Trophoblast cell (in vitro differentiated cells and primary cell): Measurements from ENCODE around the gene BAIAP2L1.
A peak's percentile ranks its signal among the peaks of the same experiment; 100 is the strongest.

Source experiments
- DNase-seq, 2 donors: peaks; one replicate each; pipeline ENCODE4 v3.0.0-alpha.2; 2016
- H2AFZ ChIP-seq: 2 replicates; pipeline ENCODE4 v1.6.1; 2013; ENCODE audit warnings: low read length, moderate library complexity, mild to moderate bottlenecking; ENCODE audit not compliant: insufficient read depth, poor library complexity
- H2AK5ac ChIP-seq: 2 replicates; pipeline ENCODE4 v1.6.1; 2013; ENCODE audit warnings: mild to moderate bottlenecking, low read length
- H2BK120ac ChIP-seq: 2 replicates; pipeline ENCODE4 v1.6.1; 2013; ENCODE audit warnings: low read length, mild to moderate bottlenecking, moderate library complexity; ENCODE audit not compliant: insufficient read depth, poor library complexity
- H2BK12ac ChIP-seq: 2 replicates; pipeline ENCODE4 v1.6.1; 2013; ENCODE audit warnings: mild to moderate bottlenecking, low read length, moderate library complexity
- H2BK5ac ChIP-seq: 2 replicates; pipeline ENCODE4 v1.6.1; 2013; ENCODE audit warnings: low read length, low read depth, moderate library complexity, mild to moderate bottlenecking; ENCODE audit not compliant: poor library complexity
- H3K14ac ChIP-seq: 2 replicates; pipeline ENCODE4 v1.6.1; 2013; ENCODE audit warnings: mild to moderate bottlenecking, low read length
- H3K18ac ChIP-seq: 2 replicates; pipeline ENCODE4 v1.6.1; 2013; ENCODE audit warnings: mild to moderate bottlenecking, low read length
- H3K23ac ChIP-seq: 2 replicates; pipeline ENCODE4 v1.6.1; 2013; ENCODE audit warnings: low read length
- H3K27ac ChIP-seq: 2 replicates; pipeline ENCODE4 v1.5.1; 2013; ENCODE audit warnings: low read depth, mild to moderate bottlenecking, inconsistent platforms, low read length, moderate library complexity
- H3K27me3 ChIP-seq: 2 replicates; pipeline ENCODE4 v1.6.1; 2013; ENCODE audit warnings: inconsistent platforms, mild to moderate bottlenecking, low read length, moderate library complexity; ENCODE audit not compliant: insufficient read depth
- H3K36me3 ChIP-seq, 2 experiments: 1 replicate in 1 of 2; 2 replicates in 1 of 2; pipeline ENCODE4 v1.6.1; 2013; ENCODE audit warnings: low read length in 2 of 2, mild to moderate bottlenecking in 2 of 2, moderate library complexity in 1 of 2; ENCODE audit not compliant: insufficient read depth in 2 of 2, control insufficient read depth in 1 of 2
- H3K4ac ChIP-seq: 2 replicates; pipeline ENCODE4 v1.6.1; 2013; ENCODE audit warnings: low read depth, mild to moderate bottlenecking, low read length, moderate library complexity
- H3K4me1 ChIP-seq, 2 experiments: 1 replicate in 1 of 2; 2 replicates in 1 of 2; pipeline ENCODE4 v1.6.1; 2013; ENCODE audit warnings: low read length in 2 of 2, mild to moderate bottlenecking in 2 of 2, moderate library complexity in 1 of 2; ENCODE audit not compliant: insufficient read depth in 2 of 2, control insufficient read depth in 1 of 2
- H3K4me2 ChIP-seq: 2 replicates; pipeline ENCODE4 v1.6.1; 2013; ENCODE audit warnings: inconsistent platforms, mild to moderate bottlenecking, low read length, moderate library complexity
- H3K4me3 ChIP-seq: 2 replicates; pipeline ENCODE4 v1.5.1; 2013; ENCODE audit warnings: mild to moderate bottlenecking, low read depth, low read length, inconsistent platforms
- H3K79me1 ChIP-seq: one replicate; pipeline ENCODE4 v1.6.1; 2013; ENCODE audit warnings: low read length
- H3K79me2 ChIP-seq: 2 replicates; pipeline ENCODE4 v1.6.1; 2013; ENCODE audit warnings: low read length, mild to moderate bottlenecking; ENCODE audit not compliant: control insufficient read depth, insufficient read depth, poor library complexity
- H3K9ac ChIP-seq: 2 replicates; pipeline ENCODE4 v1.6.1; 2013; ENCODE audit warnings: mild to moderate bottlenecking, low read length
- H3K9me3 ChIP-seq: 2 replicates; pipeline ENCODE4 v1.6.1; 2013; ENCODE audit warnings: low read depth, mild to moderate bottlenecking, control low read depth, inconsistent platforms, low read length; ENCODE audit not compliant: insufficient read depth
- H4K12ac ChIP-seq: 2 replicates; pipeline ENCODE4 v1.6.1; 2013; ENCODE audit warnings: low read depth, mild to moderate bottlenecking, low read length, moderate library complexity
- H4K8ac ChIP-seq: 2 replicates; pipeline ENCODE4 v1.6.1; 2013; ENCODE audit warnings: low read depth, mild to moderate bottlenecking, low read length, moderate library complexity
- H4K91ac ChIP-seq: one replicate; pipeline ENCODE4 v1.6.1; 2013; ENCODE audit warnings: low read depth, mild to moderate bottlenecking, low read length, moderate library complexity
- WGBS: extraction: QIAGEN DNeasy Blood & Tissue Kit; methylation state at CpG from one replicate; pipeline ENCODE4 v1.1.7; 2013; ENCODE audit warnings: missing lambda C conversion rate; ENCODE audit not compliant: insufficient read length, insufficient coverage; ENCODE audit errors: extremely low coverage; 5-methylcytosine and 5-hydroxymethylcytosine counted together

The BAIAP2L1 gene

DNA sequence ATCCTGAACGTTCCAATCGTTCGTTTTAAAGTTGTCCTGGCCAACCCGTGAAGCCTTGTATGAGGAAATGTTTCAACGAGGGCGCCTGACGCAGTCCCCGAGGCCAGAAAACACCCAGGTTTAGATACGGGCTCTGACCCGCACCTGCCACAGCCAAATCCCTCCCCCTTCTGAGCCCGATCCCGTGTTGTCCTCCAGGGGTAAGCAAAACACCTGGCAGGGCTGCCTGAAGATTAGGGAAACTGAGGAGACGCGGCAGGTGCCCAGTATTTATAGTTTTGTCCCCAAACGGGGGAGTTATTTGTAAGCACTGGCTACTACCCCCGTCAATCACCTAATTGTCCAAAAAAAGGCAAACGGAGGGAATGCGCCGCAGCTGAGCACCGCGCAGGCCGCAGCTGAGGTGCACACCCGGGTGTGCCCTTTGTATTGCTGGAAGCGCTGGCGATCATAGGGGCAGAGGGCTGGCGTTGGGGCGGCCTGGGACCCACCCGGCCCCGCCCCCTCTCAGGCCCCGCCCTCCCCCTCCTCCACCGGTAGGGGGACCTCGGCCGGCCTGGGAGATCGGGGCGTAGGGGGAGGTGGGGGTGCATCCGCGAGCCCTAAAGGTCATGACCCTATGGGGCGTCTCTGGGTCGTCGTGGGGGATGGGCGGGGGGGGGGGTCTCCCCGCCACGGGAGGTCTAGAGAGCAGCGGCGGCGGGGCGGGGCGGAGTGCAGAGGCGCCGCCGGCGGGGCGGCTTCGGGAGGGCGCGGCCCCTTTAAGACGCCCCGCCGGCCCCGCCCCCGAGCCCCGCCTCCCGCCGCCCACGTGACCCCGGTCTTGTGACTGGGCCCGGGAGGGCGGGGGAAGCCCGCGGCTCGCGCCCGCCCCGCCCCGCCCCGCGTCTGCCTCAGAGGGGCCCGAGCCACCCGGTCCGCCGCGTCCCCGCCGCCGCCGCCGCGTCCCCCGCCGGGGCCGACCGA lies 119.8 kb downstream of the BAIAP2L1 start, which contains the start of gene BRI3:
TSS of gene BRI3 (plus strand) at position 896 of the 966 bp plus-strand sequence. CDS start 110 bp downstream, outside the sequence.
- H4K12ac ChIP-seq = peak within 1 kb of the TSS; percentile 38
- H2BK5ac ChIP-seq = peak within 1 kb of the TSS; percentile 89
- peak within 1 kb of the TSS; percentile 77 for H3K9ac ChIP-seq
- peaks cover 41% of the 10 kb centered on the region for H3K79me2 ChIP-seq
- peak within 1 kb of the TSS; percentile 87 for H3K18ac ChIP-seq
- peak within 1 kb of the TSS; percentile 77 for H4K8ac ChIP-seq
- H2BK12ac ChIP-seq = no peak within 1 kb of the TSS
- H2BK120ac ChIP-seq = peak within 1 kb of the TSS; percentile 80
- peak within 1 kb of the TSS; percentile 75 for H2AFZ ChIP-seq
- peak within 1 kb of the TSS; percentile 97 for H2AK5ac ChIP-seq
- peak; percentile 97 to 98 for DNase-seq
- peak within 1 kb of the TSS; percentile 69 for H3K27ac ChIP-seq
- peaks cover 38% of the 10 kb centered on the region for H3K79me1 ChIP-seq
- H3K9me3 ChIP-seq = no peaks in the 10 kb centered on the region
- peak within 1 kb of the TSS; percentile 79 for H3K4me3 ChIP-seq
- H3K4me1 ChIP-seq = peaks cover 32 to 40% of the 10 kb centered on the region in 2 experiments
- H3K36me3 ChIP-seq = peaks cover 14 to 15% of the 10 kb centered on the region in 2 experiments
- no peak within 1 kb of the TSS for H3K23ac ChIP-seq
- H3K4ac ChIP-seq = peak within 1 kb of the TSS; percentile 88
- H4K91ac ChIP-seq = peak within 1 kb of the TSS; percentile 59
- H3K4me2 ChIP-seq = peak within 1 kb of the TSS; percentile 95
- H3K14ac ChIP-seq = peak within 1 kb of the TSS; percentile 93
- WGBS = no CpG with 5 or more reads among the region's 92 CpGs
- no peaks in the 10 kb centered on the region for H3K27me3 ChIP-seq

- H4K8ac ChIP-seq = no peak overlapping the region
- H3K18ac ChIP-seq = no peak overlapping the region
- H3K4ac ChIP-seq = no peak overlapping the region
- no peak overlapping the region for H2BK5ac ChIP-seq
- H3K79me2 ChIP-seq = peaks cover 34% of the 10 kb centered on the region
- no CpG with 5 or more reads among the region's 7 CpGs for WGBS
- H3K4me3 ChIP-seq = no peak overlapping the region
- no peak overlapping the region for H3K27ac ChIP-seq
- H3K4me1 ChIP-seq = peaks cover 24 to 33% of the 10 kb centered on the region in 2 experiments
- no peak overlapping the region for H2BK12ac ChIP-seq
- peak in 1 of 2 donors; percentile 46 for DNase-seq
- no peak overlapping the region for H3K14ac ChIP-seq
- H3K79me1 ChIP-seq = peaks cover 30% of the 10 kb centered on the region
- no peaks in the 10 kb centered on the region for H3K9me3 ChIP-seq
- H2AFZ ChIP-seq = no peak overlapping the region
- H3K9ac ChIP-seq = no peak overlapping the region
- no peak overlapping the region for H4K12ac ChIP-seq
- no peak overlapping the region for H4K91ac ChIP-seq
- no peaks in the 10 kb centered on the region for H3K27me3 ChIP-seq
- no peak overlapping the region for H3K23ac ChIP-seq
- no peak overlapping the region for H2AK5ac ChIP-seq
- peak overlapping the region; percentile 95 for H3K4me2 ChIP-seq
- H3K36me3 ChIP-seq = peaks cover 11 to 13% of the 10 kb centered on the region in 2 experiments
- H2BK120ac ChIP-seq = no peak overlapping the region
These were observed 120.6 kb downstream of the BAIAP2L1 start for GRCh38 chr7:98280296-98280695.

DNA sequence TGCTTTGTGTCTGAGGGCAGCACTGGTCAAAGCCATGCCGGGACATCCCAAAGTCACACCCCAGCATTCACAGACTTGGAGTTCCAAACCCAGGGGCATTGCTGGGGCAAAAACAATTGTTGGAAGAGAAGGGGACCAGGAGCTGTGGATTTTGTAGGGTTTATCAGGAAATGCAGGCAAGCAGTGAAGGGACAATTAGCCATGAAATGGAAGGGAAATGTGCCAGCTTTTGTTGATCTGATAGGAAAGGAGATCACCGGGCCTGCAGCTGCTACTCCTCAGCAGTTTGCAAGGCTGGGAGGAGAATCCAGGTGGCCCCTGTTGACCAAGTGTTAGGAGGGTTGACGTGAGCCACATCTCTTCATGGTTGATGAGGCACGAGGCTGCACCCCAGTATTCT lies 122.0 kb downstream of the BAIAP2L1 start:
- no peak overlapping the region for H2BK120ac ChIP-seq
- H3K9ac ChIP-seq = no peak overlapping the region
- H2BK12ac ChIP-seq = no peak overlapping the region
- H3K4ac ChIP-seq = no peak overlapping the region
- H3K79me1 ChIP-seq = peaks cover 18% of the 10 kb centered on the region
- H4K8ac ChIP-seq = no peak overlapping the region
- H3K9me3 ChIP-seq = no peaks in the 10 kb centered on the region
- H2AK5ac ChIP-seq = no peak overlapping the region
- H4K12ac ChIP-seq = no peak overlapping the region
- H3K23ac ChIP-seq = no peak overlapping the region
- H4K91ac ChIP-seq = no peak overlapping the region
- no peak overlapping the region for H2AFZ ChIP-seq
- H2BK5ac ChIP-seq = no peak overlapping the region
- no peak overlapping the region for H3K4me3 ChIP-seq
- no peak overlapping the region for H3K14ac ChIP-seq
- no peak overlapping the region for H3K27ac ChIP-seq
- WGBS = no CpG with 5 or more reads among the region's 4 CpGs
- DNase-seq = no peak
- H3K36me3 ChIP-seq = peaks cover 7 to 10% of the 10 kb centered on the region in 2 experiments
- H3K4me2 ChIP-seq = no peak overlapping the region
- H3K18ac ChIP-seq = no peak overlapping the region
- H3K79me2 ChIP-seq = peaks cover 22% of the 10 kb centered on the region
- H3K27me3 ChIP-seq = no peaks in the 10 kb centered on the region
- H3K4me1 ChIP-seq = peaks cover 11 to 19% of the 10 kb centered on the region in 2 experiments

GRCh38 chr7:98278408-98278807 lies 122.5 kb downstream of the BAIAP2L1 start:
- DNase-seq = no peak
- no CpG with 5 or more reads among the region's 5 CpGs for WGBS
- no peak overlapping the region for H3K9ac ChIP-seq

More at GRCh38 chr7:98278408-98278807, 122.5 kb downstream of the BAIAP2L1 start:
- Histone ChIP-seq H3K4me2 (no peak overlapping the region), H2BK5ac (no peak overlapping the region), H4K8ac (no peak overlapping the region), H2AFZ (no peak overlapping the region), H4K12ac (no peak overlapping the region), H3K27me3 (no peaks in the 10 kb centered on the region), H2BK12ac (no peak overlapping the region), H3K18ac (no peak overlapping the region), H3K9me3 (no peaks in the 10 kb centered on the region), H3K14ac (no peak overlapping the region), H3K27ac (no peak overlapping the region), H2AK5ac (no peak overlapping the region), H3K4me3 (no peak overlapping the region), H2BK120ac (no peak overlapping the region), H3K36me3 (peaks cover 2 to 5% of the 10 kb centered on the region in 2 experiments), H3K79me2 (peaks cover 17% of the 10 kb centered on the region), H4K91ac (no peak overlapping the region), H3K4ac (no peak overlapping the region), H3K23ac (no peak overlapping the region), H3K79me1 (peaks cover 13% of the 10 kb centered on the region), H3K4me1 (peaks cover 6 to 14% of the 10 kb centered on the region in 2 experiments)
